T-helper 17 cell (primary cell): ENCODE measurements around the gene SHTN1. TPM values are rescaled to one million over a fixed set of nuclear protein-coding genes. Genes with fewer than 3 reads are reported as not detected.

Experiments
- ATAC-seq: fragments of 150-1000 bp; cut with Tn5 transposase; 2 replicates; pipeline ENCODE4 v1.10.0; 2021; ENCODE audit warnings: mild to moderate bottlenecking, moderate library complexity
- DNase-seq, 3 donors: peaks; one replicate each; pipeline versions ENCODE4 v3.0.0 to v3.0.0-alpha.2; 2020 to 2021
- H3K9me3 ChIP-seq: one replicate; pipeline ENCODE4 v1.7.0; 2013; ENCODE audit warnings: low read length, mild to moderate bottlenecking; ENCODE audit not compliant: control insufficient read depth, poor library complexity, severe bottlenecking
- H3K27ac Mint-ChIP-seq: one replicate; pipeline ENCODE4 v1.8.0; 2022; ENCODE audit warnings: mild to moderate bottlenecking, moderate library complexity, mixed read lengths
- H3K27me3 Mint-ChIP-seq: one replicate; pipeline ENCODE4 v1.8.0; 2022; ENCODE audit warnings: mixed read lengths
- H3K36me3 Mint-ChIP-seq: one replicate; pipeline ENCODE4 v1.8.0; 2022; ENCODE audit warnings: low read depth, mixed read lengths
- H3K4me1 Mint-ChIP-seq: one replicate; pipeline ENCODE4 v1.8.0; 2022; ENCODE audit warnings: mild to moderate bottlenecking, mixed read lengths
- H3K4me3 Mint-ChIP-seq: one replicate; pipeline ENCODE4 v1.8.0; 2022; ENCODE audit warnings: mild to moderate bottlenecking, moderate library complexity, mixed read lengths
- total RNA-seq, 4 donors: library from RNA in 2 of 4; stranded (reverse) in 2 of 4; gene quantifications; one replicate each; pipeline ENCODE4 v1.2.3 and lab custom pipeline; 2022 to 2026

SHTN1 gene
- total RNA-seq, 2 donors from 2014 or later = 2.4 to 2.7 TPM

DNA sequence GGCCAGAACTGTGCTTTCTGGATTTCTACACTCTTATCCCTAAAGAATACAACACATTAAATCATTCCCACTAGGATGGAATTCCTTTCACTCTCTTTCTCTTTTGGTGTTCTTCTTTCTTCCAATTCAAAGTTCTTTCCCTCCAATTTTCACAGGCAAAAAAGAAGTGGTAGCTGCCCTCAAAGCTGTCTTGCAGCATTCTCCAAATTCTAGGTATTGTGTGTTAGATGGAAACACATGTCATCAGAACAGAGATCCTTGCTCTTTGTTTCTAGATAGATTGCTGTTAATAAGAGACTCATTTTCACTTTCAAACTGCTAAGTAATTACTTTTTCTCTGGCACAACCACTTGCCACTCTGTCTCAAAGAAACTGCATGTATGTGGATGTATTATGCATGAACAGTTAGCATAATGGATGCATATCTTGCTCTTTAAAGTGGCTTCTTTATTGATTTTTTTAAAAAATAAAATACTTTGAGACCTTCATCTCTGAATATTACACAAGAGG, 31.0 kb downstream of the SHTN1 start:
- Mint-ChIP-seq H3K36me3 (no peaks in the 10 kb centered on the region), H3K27ac (no peak overlapping the region), H3K4me1 (no peaks in the 10 kb centered on the region), H3K27me3 (no peaks in the 10 kb centered on the region), H3K4me3 (no peak overlapping the region)
- no peak for DNase-seq
- no peak for ATAC-seq
- H3K9me3 ChIP-seq = no peaks in the 10 kb centered on the region

DNA sequence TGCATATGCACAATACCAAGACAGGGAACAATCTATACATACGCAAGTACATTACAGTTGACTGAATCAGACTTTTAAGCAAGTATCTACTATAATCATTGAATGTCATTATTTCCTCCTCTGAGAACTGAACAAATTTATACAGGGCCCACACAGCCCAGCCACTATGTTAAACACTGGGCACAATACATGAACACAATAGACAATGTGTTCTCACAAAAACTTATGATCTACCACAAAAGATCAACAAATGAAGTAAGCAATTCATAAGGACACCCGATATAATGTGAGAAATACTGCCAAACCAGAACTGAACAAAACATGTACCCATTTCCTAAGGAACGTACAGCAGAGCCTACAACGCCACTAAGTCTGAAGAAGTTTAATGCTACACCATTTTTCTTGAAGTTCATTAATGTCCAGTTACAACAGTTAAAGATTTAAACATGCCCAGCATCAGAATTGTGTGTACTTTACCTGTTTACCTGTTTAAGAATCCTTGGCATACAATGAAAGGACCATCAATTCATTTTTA, 31.5 kb downstream of the SHTN1 start:
- H3K9me3 ChIP-seq = no peaks in the 10 kb centered on the region
- no peaks in the 10 kb centered on the region for H3K4me1 Mint-ChIP-seq
- no peak overlapping the region for H3K4me3 Mint-ChIP-seq
- H3K36me3 Mint-ChIP-seq = no peaks in the 10 kb centered on the region
- DNase-seq = no peak
- H3K27ac Mint-ChIP-seq = no peak overlapping the region
- no peaks in the 10 kb centered on the region for H3K27me3 Mint-ChIP-seq
- no peak for ATAC-seq

DNA sequence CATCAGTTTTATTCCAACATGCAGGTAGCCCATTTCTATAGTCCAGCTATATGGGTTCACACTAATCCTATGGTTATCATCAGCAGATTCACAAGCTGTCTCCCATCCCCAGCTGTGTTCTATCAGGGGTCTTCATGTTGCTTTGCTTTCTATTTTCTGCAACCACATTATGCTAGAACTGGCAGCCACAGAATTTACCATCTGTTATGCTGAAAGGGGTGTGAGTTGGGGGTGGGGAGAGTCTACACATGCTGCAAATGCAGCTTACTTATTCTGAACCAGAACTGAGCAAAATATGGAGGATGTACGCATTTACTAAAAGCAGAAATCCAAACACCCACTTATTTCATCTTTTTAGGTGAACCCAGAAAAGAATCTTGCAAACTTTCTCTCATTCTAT, 32.9 kb downstream of the SHTN1 start:
- no peaks in the 10 kb centered on the region for H3K9me3 ChIP-seq
- no peaks in the 10 kb centered on the region for H3K36me3 Mint-ChIP-seq
- no peaks in the 10 kb centered on the region for H3K27me3 Mint-ChIP-seq
- no peak for ATAC-seq
- no peak overlapping the region for H3K27ac Mint-ChIP-seq
- DNase-seq = no peak
- H3K4me1 Mint-ChIP-seq = no peaks in the 10 kb centered on the region
- no peak overlapping the region for H3K4me3 Mint-ChIP-seq

DNA sequence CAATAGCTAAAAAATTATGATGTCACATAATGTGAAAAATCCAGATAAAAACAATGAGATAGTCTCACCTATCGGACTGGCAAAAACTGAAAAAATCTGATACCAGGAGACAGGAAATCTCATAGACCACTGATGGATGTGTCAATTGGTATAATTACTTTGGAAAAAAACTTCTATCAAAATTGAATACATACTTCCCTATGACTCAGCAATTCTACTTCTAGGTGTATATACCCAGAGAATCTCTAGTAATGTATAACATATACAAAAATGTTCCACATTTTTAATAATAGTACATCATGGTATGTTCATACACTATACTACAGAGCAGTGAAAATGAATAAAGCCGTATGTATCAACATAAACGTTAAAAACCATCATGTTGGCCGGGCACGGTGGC, 34.9 kb downstream of the SHTN1 start:
- no peak for ATAC-seq

DNA sequence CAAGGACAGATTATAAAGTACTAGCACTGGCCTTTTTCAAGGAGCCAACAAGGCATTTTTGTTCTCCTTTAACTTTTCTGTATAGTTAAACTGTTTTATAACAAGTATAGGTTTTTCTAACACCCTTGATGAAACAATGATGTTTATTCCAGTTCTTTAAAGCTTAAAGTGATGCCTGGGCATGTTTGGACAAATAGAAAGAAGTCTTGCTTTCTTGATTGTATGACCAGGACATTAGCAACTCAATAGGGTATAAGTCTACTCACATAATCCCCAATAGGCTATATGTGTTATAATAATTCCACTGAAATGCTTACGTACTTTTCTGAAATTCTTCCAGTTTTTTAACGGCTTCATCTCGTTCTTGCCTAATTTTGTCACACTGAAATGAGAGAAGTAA, 36.7 kb downstream of the SHTN1 start:
- H3K9me3 ChIP-seq = no peaks in the 10 kb centered on the region
- Mint-ChIP-seq H3K27me3 (no peaks in the 10 kb centered on the region), H3K36me3 (no peaks in the 10 kb centered on the region), H3K4me3 (no peak overlapping the region), H3K4me1 (no peaks in the 10 kb centered on the region), H3K27ac (no peak overlapping the region)
- no peak for DNase-seq
- no peak for ATAC-seq

More for the DNA sequence above, 34.9 kb downstream of the SHTN1 start:
- Mint-ChIP-seq H3K4me1 (no peaks in the 10 kb centered on the region), H3K27ac (no peak overlapping the region), H3K4me3 (no peak overlapping the region), H3K27me3 (no peaks in the 10 kb centered on the region), H3K36me3 (no peaks in the 10 kb centered on the region)
- no peak for DNase-seq
- H3K9me3 ChIP-seq = no peaks in the 10 kb centered on the region

DNA sequence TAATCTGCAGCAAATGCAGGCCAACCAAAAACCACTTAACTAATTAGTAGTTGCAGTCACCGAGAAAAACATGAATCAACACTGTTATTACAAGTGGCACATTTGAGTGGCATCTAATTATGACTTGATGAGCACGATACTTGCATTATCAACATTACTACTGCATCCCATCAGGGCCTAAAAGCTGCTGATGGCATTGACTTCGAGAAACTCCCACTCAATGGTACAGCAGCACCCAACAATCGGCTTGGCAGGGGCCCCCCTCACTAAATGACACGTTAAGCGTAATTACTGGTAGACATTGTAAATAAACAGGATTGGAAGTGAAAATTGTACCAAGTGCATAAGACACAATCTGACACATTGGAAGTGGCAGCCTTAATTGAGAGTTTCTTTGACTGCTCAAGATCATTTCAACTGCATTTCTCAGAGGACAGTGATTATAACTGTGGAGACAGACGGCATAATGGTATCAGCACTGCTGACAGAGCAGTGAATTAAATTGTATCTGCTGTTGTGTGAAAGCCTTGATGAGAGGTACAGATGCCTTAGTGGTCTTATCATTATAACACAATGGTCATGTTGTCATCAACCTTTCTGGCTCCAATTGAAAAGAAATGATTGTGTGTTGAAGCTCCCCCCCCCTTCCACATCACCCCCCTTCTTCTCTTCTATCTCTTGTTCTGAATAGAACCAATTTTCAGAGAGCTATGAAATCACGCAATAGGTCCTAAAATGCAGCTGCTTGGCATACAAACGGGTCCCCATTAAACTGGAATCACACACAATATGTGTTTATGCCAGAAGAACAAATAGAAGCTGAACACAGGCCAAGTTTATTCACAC, 43.4 kb downstream of the SHTN1 start:
- Mint-ChIP-seq H3K4me1 (no peaks in the 10 kb centered on the region), H3K36me3 (no peaks in the 10 kb centered on the region), H3K4me3 (no peak overlapping the region), H3K27me3 (peaks cover 6% of the 10 kb centered on the region), H3K27ac (no peak overlapping the region)
- no peaks in the 10 kb centered on the region for H3K9me3 ChIP-seq
- DNase-seq (no peak), ATAC-seq (no peak)

DNA sequence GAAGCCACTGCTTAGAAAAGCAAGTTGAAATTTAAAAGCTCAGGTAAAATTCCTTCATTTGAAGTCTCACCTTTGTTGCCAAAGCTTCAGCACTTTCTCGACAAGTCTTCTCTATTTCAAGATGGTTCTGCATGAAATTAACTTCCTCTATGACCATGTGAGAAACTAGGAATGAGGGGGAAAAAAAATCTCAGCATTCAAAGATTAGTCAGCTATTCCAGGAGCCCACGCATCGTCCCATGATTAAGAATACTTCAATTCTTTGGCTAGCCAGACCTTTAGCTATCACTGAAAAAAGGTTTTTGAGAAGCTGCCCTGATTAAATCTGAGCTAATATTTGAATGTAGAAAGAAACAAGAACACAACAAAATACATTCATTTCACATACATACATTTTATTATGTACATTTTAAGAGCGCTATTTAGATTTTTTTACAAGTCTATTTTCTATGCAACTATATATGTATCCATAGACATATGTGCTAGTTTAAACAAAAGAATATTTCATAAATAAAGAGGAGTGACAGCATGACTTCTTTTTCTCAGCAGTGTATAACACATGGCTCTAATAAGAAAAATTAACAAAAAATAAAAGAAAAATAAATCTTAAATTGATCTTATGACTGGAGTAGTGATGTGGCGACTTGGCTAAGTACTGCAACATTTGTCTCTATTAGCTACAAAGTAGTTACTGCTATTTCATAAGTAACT, 44.8 kb downstream of the SHTN1 start:
- Mint-ChIP-seq H3K36me3 (no peaks in the 10 kb centered on the region), H3K27me3 (peaks cover 6% of the 10 kb centered on the region), H3K4me1 (no peaks in the 10 kb centered on the region), H3K27ac (no peak overlapping the region), H3K4me3 (no peak overlapping the region)
- no peak for DNase-seq
- no peak for ATAC-seq
- H3K9me3 ChIP-seq = no peaks in the 10 kb centered on the region

DNA sequence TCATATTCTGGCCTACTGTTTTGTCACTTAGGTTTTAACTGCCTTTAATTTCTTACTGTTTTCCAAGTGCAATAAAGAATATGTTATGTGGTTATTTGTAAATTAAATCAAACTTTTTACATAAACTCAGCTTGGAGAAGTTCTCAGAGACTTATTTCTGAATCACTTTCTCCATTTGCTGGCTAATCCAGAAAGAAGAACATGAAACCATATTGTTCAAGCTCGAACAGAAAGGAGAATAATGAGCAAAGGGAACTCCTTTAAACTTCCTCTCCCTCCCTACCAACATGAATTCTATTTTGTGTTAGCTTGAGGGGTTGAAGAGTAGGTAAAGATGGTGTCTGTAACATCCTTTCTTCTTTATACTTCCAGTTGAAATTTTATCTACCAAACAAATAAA, 52.3 kb downstream of the SHTN1 start:
- ATAC-seq = no peak
- DNase-seq = no peak
- Mint-ChIP-seq H3K27me3 (no peaks in the 10 kb centered on the region), H3K4me3 (no peak overlapping the region), H3K36me3 (no peaks in the 10 kb centered on the region), H3K27ac (no peak overlapping the region), H3K4me1 (no peaks in the 10 kb centered on the region)
- H3K9me3 ChIP-seq = no peaks in the 10 kb centered on the region

DNA sequence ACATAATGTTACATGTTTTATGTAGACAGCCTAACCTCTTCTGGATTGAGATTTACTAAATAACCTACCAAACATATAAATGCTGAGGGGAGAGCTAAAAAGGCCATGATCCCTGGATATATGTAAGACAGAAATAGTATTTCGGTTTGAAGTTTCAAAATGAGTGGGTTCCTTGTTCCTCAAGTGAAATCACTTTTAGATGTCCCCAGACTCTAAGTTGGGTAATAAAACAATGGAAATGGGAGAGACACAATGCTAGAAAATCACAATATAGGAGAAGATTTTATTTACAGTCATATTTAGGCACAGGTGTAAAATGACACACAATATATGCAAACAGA, 56.5 kb downstream of the SHTN1 start:
- Mint-ChIP-seq H3K27me3 (peaks cover 10% of the 10 kb centered on the region), H3K4me1 (no peaks in the 10 kb centered on the region), H3K27ac (no peak overlapping the region), H3K4me3 (no peak overlapping the region), H3K36me3 (no peaks in the 10 kb centered on the region)
- DNase-seq (no peak), ATAC-seq (no peak)
- H3K9me3 ChIP-seq = no peaks in the 10 kb centered on the region

DNA sequence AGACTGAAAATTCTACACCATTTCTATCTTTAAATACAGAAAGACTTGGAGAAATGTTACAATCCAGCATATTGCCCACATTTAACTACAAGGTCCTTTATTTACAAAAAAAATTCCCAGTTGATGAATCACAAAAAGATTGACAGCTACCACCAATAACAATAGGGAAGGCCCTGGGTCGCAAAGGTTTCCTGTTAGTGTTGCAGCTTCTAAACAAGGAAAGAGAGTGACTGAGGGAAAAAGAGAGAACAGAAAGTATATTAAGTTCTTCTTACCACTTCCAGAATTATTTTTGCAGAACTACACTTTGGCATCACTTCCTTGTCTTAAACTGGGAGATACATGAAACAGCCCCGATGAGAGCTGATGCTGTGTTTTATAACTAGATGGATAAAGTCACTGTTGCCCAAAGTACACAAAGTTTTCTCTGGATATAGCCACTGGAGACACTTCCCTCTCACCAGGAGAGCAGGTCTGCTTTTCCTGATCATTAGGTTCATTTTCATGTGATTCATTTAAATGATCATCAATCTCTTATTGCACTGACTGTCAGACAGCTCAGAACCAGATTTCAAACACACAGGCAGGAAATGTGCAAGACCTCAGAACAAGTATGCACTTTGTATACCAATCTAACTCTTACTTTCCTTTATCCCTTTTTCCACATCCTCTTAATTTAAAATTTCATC, 57.0 kb downstream of the SHTN1 start:
- no peaks in the 10 kb centered on the region for H3K36me3 Mint-ChIP-seq
- no peaks in the 10 kb centered on the region for H3K4me1 Mint-ChIP-seq
- H3K27ac Mint-ChIP-seq = no peak overlapping the region
- no peak overlapping the region for H3K4me3 Mint-ChIP-seq
- H3K9me3 ChIP-seq = no peaks in the 10 kb centered on the region
- ATAC-seq (no peak), DNase-seq (no peak)
- H3K27me3 Mint-ChIP-seq = peaks cover 15% of the 10 kb centered on the region

DNA sequence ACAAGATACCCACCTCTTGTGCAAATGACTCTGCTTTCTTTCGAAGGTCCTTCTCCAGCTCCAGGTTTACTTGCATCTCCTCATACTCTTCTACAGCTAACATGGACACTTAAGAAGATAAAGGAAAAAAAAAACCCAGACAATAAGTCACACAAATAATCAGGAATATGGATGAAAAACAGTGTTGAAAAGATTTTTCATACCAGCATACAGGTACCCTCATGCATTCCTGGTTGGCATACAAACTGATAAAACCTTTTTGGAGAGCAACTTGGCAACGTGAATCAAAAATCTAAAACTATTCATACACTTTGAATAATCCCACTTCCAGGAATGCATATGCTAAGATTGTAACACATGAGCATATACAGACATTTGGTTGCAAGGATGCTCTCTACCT, 60.1 kb downstream of the SHTN1 start:
- no peaks in the 10 kb centered on the region for H3K4me1 Mint-ChIP-seq
- H3K27me3 Mint-ChIP-seq = peaks cover 15% of the 10 kb centered on the region
- DNase-seq = no peak
- no peaks in the 10 kb centered on the region for H3K9me3 ChIP-seq
- no peaks in the 10 kb centered on the region for H3K36me3 Mint-ChIP-seq
- ATAC-seq = no peak
- H3K4me3 Mint-ChIP-seq = no peak overlapping the region
- H3K27ac Mint-ChIP-seq = no peak overlapping the region

DNA sequence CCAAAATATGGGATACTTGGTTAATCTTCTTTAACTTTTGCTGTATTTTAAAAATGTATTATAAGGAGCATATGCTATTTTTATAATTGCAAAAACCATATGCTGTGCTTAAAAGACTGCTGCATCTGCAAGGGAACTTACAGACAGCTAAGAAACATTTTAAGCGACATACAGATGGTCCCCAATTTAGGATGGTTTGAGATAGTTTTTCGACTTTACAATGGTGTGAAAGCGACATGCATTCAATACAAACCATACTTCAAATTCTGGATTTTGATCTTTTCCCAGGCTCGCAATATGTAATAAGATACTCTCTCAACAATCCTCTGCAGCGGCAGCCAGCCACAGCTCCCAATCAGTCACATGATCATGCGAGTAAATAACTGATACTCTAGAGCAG, 73.2 kb downstream of the SHTN1 start:
- DNase-seq = no peak
- H3K4me1 Mint-ChIP-seq = no peaks in the 10 kb centered on the region
- H3K4me3 Mint-ChIP-seq = no peak overlapping the region
- no peak for ATAC-seq
- no peaks in the 10 kb centered on the region for H3K27me3 Mint-ChIP-seq
- no peaks in the 10 kb centered on the region for H3K9me3 ChIP-seq
- H3K36me3 Mint-ChIP-seq = no peaks in the 10 kb centered on the region
- H3K27ac Mint-ChIP-seq = no peak overlapping the region

DNA sequence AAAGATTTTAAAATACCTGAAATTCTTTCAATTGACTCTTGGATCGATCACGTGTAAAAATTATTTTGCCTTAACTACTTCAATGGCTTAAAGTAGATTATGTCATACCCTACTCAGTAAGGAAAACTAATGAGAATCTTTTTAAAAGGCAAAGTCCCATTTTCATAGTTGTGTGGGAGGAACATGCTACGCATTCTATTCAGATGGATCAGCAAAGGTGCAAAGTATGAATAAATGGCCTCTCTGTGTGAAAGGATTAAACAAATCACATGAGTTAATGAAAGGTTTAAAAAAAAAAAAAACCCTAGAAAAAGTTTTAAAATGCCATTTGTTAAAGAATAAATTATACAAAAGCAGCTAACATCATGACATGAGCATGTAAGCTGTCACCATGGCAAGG, 78.6 kb downstream of the SHTN1 start:
- Mint-ChIP-seq H3K36me3 (no peaks in the 10 kb centered on the region), H3K27ac (no peak overlapping the region), H3K4me3 (no peak overlapping the region), H3K27me3 (no peaks in the 10 kb centered on the region), H3K4me1 (no peaks in the 10 kb centered on the region)
- no peaks in the 10 kb centered on the region for H3K9me3 ChIP-seq
- DNase-seq (no peak), ATAC-seq (no peak)
